Endothelial cell of umbilical vein (primary cell): ENCODE data around the gene VPREB1. TPM values are rescaled to one million over a fixed set of nuclear protein-coding genes. Genes with fewer than 3 reads are reported as not detected.

ENCODE experiments used
- BruUV-seq: library from RNA; stranded (reverse); fragments of 400-500 nt; replicated peaks from 2 replicates; lab custom pipeline; 2021; lab: Mats Ljungman, UMichigan
- CTCF ChIA-PET: fragments of 300-600, 350-600 bp; sonication (Branson Sonifier 250); formaldehyde crosslinking; loops from one replicate; lab custom pipeline; 2021; ENCODE audit warnings: antibody characterized with exemption, inconsistent platforms; lab: Charles Lee
- POLR2A ChIA-PET: fragments of 300-600, 350-600 bp; sonication (Branson Sonifier 250); formaldehyde crosslinking; loops from one replicate; lab custom pipeline; 2021; ENCODE audit warnings: antibody characterized with exemption, inconsistent platforms; lab: Charles Lee
- DNase-seq: peaks from one replicate; pipeline ENCODE4 v3.0.0-alpha.2; 2011; ENCODE audit warnings: low read depth, low spot score
- FAIRE-seq: peaks from 2 replicates; lab custom pipeline; 2011; peaks lifted over from hg19 to GRCh38; lab: Jason Lieb, UNC
- H2AFZ ChIP-seq: 2 replicates; pipeline ENCODE4 v1.6.0; 2012; ENCODE audit warnings: low read depth, low read length, control low read depth, inconsistent platforms
- H3K27ac ChIP-seq: 2 replicates; pipeline ENCODE4 v1.5.1; 2011; ENCODE audit warnings: low read depth, mild to moderate bottlenecking, control low read depth, low read length, moderate library complexity; ENCODE audit not compliant: insufficient read depth
- H3K27me3 ChIP-seq, 2 experiments: 2 replicates each; pipeline versions ENCODE4 v1.6.0 to v1.6.1; 2011; ENCODE audit warnings: low read length in 2 of 2, mixed read lengths in 1 of 2; ENCODE audit not compliant: control insufficient read depth in 2 of 2, insufficient read depth in 2 of 2
- H3K36me3 ChIP-seq, 2 experiments: 2 replicates in 1 of 2; 3 replicates in 1 of 2; pipeline ENCODE4 v1.5.1; 2011; ENCODE audit warnings: low read length in 2 of 2, mild to moderate bottlenecking in 1 of 2, moderate library complexity in 1 of 2; ENCODE audit not compliant: control insufficient read depth in 2 of 2, insufficient read depth in 2 of 2; ENCODE audit errors: extremely low read depth in 1 of 2
- H3K4me1 ChIP-seq: 3 replicates; pipeline ENCODE4 v1.5.1; 2011; ENCODE audit warnings: mild to moderate bottlenecking, low read length; ENCODE audit not compliant: control insufficient read depth, insufficient read depth; ENCODE audit errors: extremely low read depth
- H3K4me2 ChIP-seq: 2 replicates; pipeline ENCODE4 v1.6.1; 2011; ENCODE audit warnings: low read length, control low read depth, mixed read lengths; ENCODE audit not compliant: insufficient read depth
- H3K4me3 ChIP-seq, 3 experiments: fragments of 200-600 bp in 1 of 3; sonication (generic), shearing (Covaris generic) in 1 of 3; replicated peaks in 1 of 3; 2 replicates each; pipeline ENCODE4 v1.5.1; 2011 to 2016; ENCODE audit warnings: control low read depth in 3 of 3, low read length in 3 of 3, mild to moderate bottlenecking in 2 of 3, inconsistent platforms in 1 of 3, low read depth in 1 of 3, moderate library complexity in 1 of 3; ENCODE audit not compliant: insufficient read depth in 1 of 3
- H3K79me2 ChIP-seq: 2 replicates; pipeline ENCODE4 v1.6.0; 2012; ENCODE audit warnings: low read length, inconsistent platforms; ENCODE audit not compliant: control insufficient read depth, insufficient read depth
- H3K9ac ChIP-seq: replicated peaks from 2 replicates; pipeline ENCODE3; 2011; ENCODE audit warnings: low read length, control low read depth; ENCODE audit not compliant: insufficient read depth; ENCODE audit errors: extremely low read depth
- H3K9me1 ChIP-seq: replicated peaks from 3 replicates; pipeline ENCODE4 v1.6.0; 2011; ENCODE audit warnings: mild to moderate bottlenecking, low read length; ENCODE audit not compliant: control insufficient read depth, insufficient read depth; ENCODE audit errors: extremely low read depth
- H3K9me3 ChIP-seq: replicated peaks from 2 replicates; pipeline ENCODE4 v1.5.1; 2012; ENCODE audit warnings: low read length, inconsistent platforms; ENCODE audit not compliant: control insufficient read depth, insufficient read depth
- H4K20me1 ChIP-seq: replicated peaks from 2 replicates; pipeline ENCODE3; 2011; ENCODE audit warnings: mild to moderate bottlenecking, low read length; ENCODE audit not compliant: control insufficient read depth, insufficient read depth; ENCODE audit errors: extremely low read depth
- CTCF ChIP-seq, 2 donors: IDR thresholded peaks; 1 replicate in 1 of 2; 2 replicates in 1 of 2; pipeline ENCODE4 v1.5.1; 2011; ENCODE audit warnings: low read length in 2 of 2, mild to moderate bottlenecking in 2 of 2, moderate library complexity in 2 of 2, control low read depth in 1 of 2, inconsistent platforms in 1 of 2, low read depth in 1 of 2; ENCODE audit not compliant: insufficient read depth in 1 of 2; ENCODE audit errors: extremely low read depth in 1 of 2
- EZH2 ChIP-seq: IDR thresholded peaks from 2 replicates; pipeline ENCODE4 v1.6.1; 2012; ENCODE audit warnings: borderline replicate concordance, low read depth, mild to moderate bottlenecking, moderate library complexity, low read length, inconsistent platforms; ENCODE audit not compliant: severe bottlenecking
- FOS ChIP-seq: IDR thresholded peaks from 2 replicates; pipeline ENCODE4 v1.6.1; 2011; ENCODE audit warnings: mild to moderate bottlenecking, low read length, moderate library complexity, borderline replicate concordance; ENCODE audit not compliant: insufficient read depth
- GATA2 ChIP-seq: IDR thresholded peaks from 2 replicates; pipeline ENCODE4 v1.7.0; 2011; ENCODE audit warnings: low read depth, mild to moderate bottlenecking, moderate library complexity, mixed read lengths, low read length; ENCODE audit not compliant: insufficient read length, insufficient read depth
- JUN ChIP-seq: IDR thresholded peaks from 2 replicates; pipeline ENCODE4 v1.6.1; 2011; ENCODE audit warnings: borderline replicate concordance, low read depth; ENCODE audit not compliant: insufficient read length, insufficient read depth
- MAX ChIP-seq: IDR thresholded peaks from 2 replicates; pipeline ENCODE4 v1.6.1; 2011; ENCODE audit not compliant: insufficient read depth, insufficient read length
- MYC ChIP-seq: IDR thresholded peaks from one replicate; pipeline ENCODE4 v1.6.1; 2011; ENCODE audit warnings: mild to moderate bottlenecking, low read depth, low read length
- POLR2A ChIP-seq: IDR thresholded peaks from 2 replicates; pipeline ENCODE4 v1.6.1; 2012; ENCODE audit warnings: low read depth, mild to moderate bottlenecking, control low read depth, low read length
- POLR2AphosphoS5 ChIP-seq: IDR thresholded peaks from 2 replicates; pipeline ENCODE4 v1.6.1; 2012; ENCODE audit warnings: low read depth, mild to moderate bottlenecking, control low read depth, low read length, moderate library complexity; ENCODE audit not compliant: insufficient read depth
- dilution Hi-C: fragments of 300-500 bp; cut with MboI; formaldehyde crosslinking; loops from one replicate; pipeline ENCODE4 v1.15.0; 2019; ENCODE audit warnings: low sequenced_read_pairs; ENCODE audit not compliant: extremely low pct_ligation_motif_present
- intact Hi-C: fragments of 100-400 bp; cut with micrococcal nuclease; formaldehyde crosslinking; loops from one replicate; pipeline ENCODE4 v1.10.0; 2022
- polyA plus RNA-seq, 4 experiments: library from polyadenylated mRNA; depleted of rRNA in 3 of 4; stranded (reverse) in 3 of 4; unstranded in 1 of 4; fragments of >200 nt; gene quantifications; 2 replicates each; pipeline versions ENCODE4 v1.2.1 to v1.2.3, GENCODE V29; 2011 to 2012; ENCODE audit warnings: missing spikeins in 1 of 4
- total RNA-seq: library from RNA; stranded (reverse); gene quantifications from 2 replicates; pipeline ENCODE4 v1.2.3, GENCODE V29; 2021

VPREB1 gene
- total and polyA plus RNA-seq, 2 donors (not counting 3 experiments of a cell fraction or from before 2014, with no cell fraction given): not detected

GRCh38 chr22:22194931-22195264 is 49.7 kb upstream of the VPREB1 start:
- H3K27me3 ChIP-seq: peaks cover 0 to 4% of the 10 kb centered on the region in 2 experiments
- no peak overlapping the region for H2AFZ ChIP-seq
- dilution Hi-C loops (no loop called here), intact Hi-C loops (loop anchor here (1.0 kb wide), 1 partner anchor 40 kb away; no protein-coding TSS in a partner anchor)
- H4K20me1 ChIP-seq: no peaks in the 10 kb centered on the region
- POLR2A ChIA-PET: no interaction called here
- FAIRE-seq (no peak), DNase-seq (no peak)
- no peaks in the 10 kb centered on the region for H3K36me3 ChIP-seq
- BruUV-seq: no TSS peak
- H3K9me1 ChIP-seq: no peaks in the 10 kb centered on the region
- TF ChIP-seq POLR2AphosphoS5 (no peak), FOS (no peak), GATA2 (no peak), MAX (no peak), POLR2A (no peak), CTCF (IDR thresholded peaks at IDR 0.05; ENCODE audit: extremely low read depth in 1 of 2, insufficient read depth in 1 of 2, low read depth in 1 of 2, low read length in 2 of 2) (no peak), MYC (no peak), JUN (no peak), EZH2 (no peak)
- CTCF ChIA-PET: interaction anchor here (0.9 to 3.3 kb wide), 18 partner anchors 9 to 230 kb away, joined by 3 to 66 read pairs (median 6); no protein-coding TSS in a partner anchor
- H3K4me1 ChIP-seq: no peaks in the 10 kb centered on the region
- H3K9ac ChIP-seq: no peak overlapping the region
- no peak overlapping the region for H3K27ac ChIP-seq
- no peak overlapping the region for H3K4me3 ChIP-seq
- no peak overlapping the region for H3K4me2 ChIP-seq
- H3K9me3 ChIP-seq: no peaks in the 10 kb centered on the region
- H3K79me2 ChIP-seq: no peaks in the 10 kb centered on the region
